AG04450 (cell line): ENCODE results near the gene DPEP2NB. TPM values are rescaled to one million over a fixed set of nuclear protein-coding genes. Genes with fewer than 3 reads are reported as not detected.
"Not testable (repeated sequence)": the region's sequence is repeated elsewhere in the genome, so short reads cannot be mapped to it uniquely, and the experiment has no call there.

Experiments used
- CTCF ChIA-PET: fragments of 300-600, 350-600 bp; formaldehyde crosslinking; extraction: SDS; loops from one replicate; lab custom pipeline; 2022; ENCODE audit warnings: antibody characterized with exemption, inconsistent platforms; lab: Charles Lee
- POLR2A ChIA-PET: fragments of 350-600 bp; formaldehyde crosslinking; extraction: SDS; loops from one replicate; lab custom pipeline; 2021; ENCODE audit warnings: antibody characterized with exemption, inconsistent platforms; lab: Yijun Ruan, JAX
- DNase-seq: peaks from one replicate; pipeline ENCODE4 v3.0.0-alpha.2; 2011; ENCODE audit warnings: low read depth, low spot score
- H3K27ac ChIP-seq: one replicate; pipeline ENCODE4 v1.5.1; 2012; ENCODE audit warnings: low read depth, low read length, control low read depth
- H3K27me3 ChIP-seq: one replicate; pipeline ENCODE4 v1.6.0; 2012; ENCODE audit warnings: low read length; ENCODE audit not compliant: control insufficient read depth, insufficient read depth
- H3K4me3 ChIP-seq: 2 replicates; pipeline ENCODE4 v1.5.1; 2011; ENCODE audit warnings: mild to moderate bottlenecking, low read depth, low read length, control low read depth
- H3K9me3 ChIP-seq: 2 replicates; pipeline ENCODE4 v1.5.1; 2012; ENCODE audit warnings: low read length; ENCODE audit not compliant: control insufficient read depth, insufficient read depth
- CTCF ChIP-seq: IDR thresholded peaks from 2 replicates; pipeline ENCODE4 v1.5.1; 2011; ENCODE audit warnings: low read depth, low read length, control low read depth, inconsistent platforms
- polyA plus RNA-seq: library from polyadenylated mRNA; depleted of rRNA; stranded (reverse); fragments of >200 nt; gene quantifications from 2 replicates; pipeline ENCODE4 v1.2.3, GENCODE V29; 2011

DPEP2NB gene
- polyA plus RNA-seq, 1 experiment: not detected

GRCh38 chr16:68005786-68006286, 9.9 kb downstream of the DPEP2NB start:
- ChIA-PET POLR2A (no interaction called here), CTCF (interaction anchor here (1.1 kb wide), 1 partner anchor 35 kb away, joined by 7 read pairs; no protein-coding TSS in a partner anchor)
- Histone ChIP-seq H3K4me3 (no peak overlapping the region), H3K27me3 (peaks cover 4% of the 10 kb centered on the region), H3K9me3 (no peaks in the 10 kb centered on the region), H3K27ac (no peak overlapping the region)
- no peak for TF ChIP-seq CTCF
- DNase-seq: no peak

GRCh38 chr16:68005211-68005610, 10.5 kb downstream of the DPEP2NB start:
- Histone ChIP-seq H3K27ac (no peak overlapping the region), H3K4me3 (no peak overlapping the region), H3K9me3 (no peaks in the 10 kb centered on the region), H3K27me3 (peaks cover 4% of the 10 kb centered on the region)
- no peak for TF ChIP-seq CTCF
- POLR2A ChIA-PET: interaction anchor here (0.6 kb wide), 1 partner anchor 66 kb away, joined by 6 read pairs; no protein-coding TSS in a partner anchor
- CTCF ChIA-PET: interaction anchor here (1.1 kb wide), 1 partner anchor 36 kb away, joined by 7 read pairs; no protein-coding TSS in a partner anchor
- no peak for DNase-seq

GRCh38 chr16:68003031-68003430, 12.7 kb downstream of the DPEP2NB start:
- Histone ChIP-seq H3K9me3 (no peaks in the 10 kb centered on the region), H3K4me3 (no peak overlapping the region), H3K27me3 (peaks cover 4% of the 10 kb centered on the region), H3K27ac (no peak overlapping the region)
- DNase-seq: no peak
- CTCF ChIA-PET: interaction anchor here (0.6 to 1.6 kb wide), 2 partner anchors 9 to 488 kb away, joined by 3 to 12 read pairs; no protein-coding TSS in a partner anchor
- no peak for TF ChIP-seq CTCF
- POLR2A ChIA-PET: no interaction called here

- Histone ChIP-seq H3K27me3 (no peaks in the 10 kb centered on the region), H3K4me3 (no peak overlapping the region), H3K9me3 (no peaks in the 10 kb centered on the region; the same call in 1 of the 2 replicates), H3K27ac (no peak overlapping the region)
- no peak for DNase-seq
- CTCF ChIA-PET: interaction anchor here (1.0 kb wide), 1 partner anchor 40 kb away, joined by 4 read pairs; no protein-coding TSS in a partner anchor
- TF ChIP-seq CTCF: no peak
- POLR2A ChIA-PET: interaction anchor here (0.7 kb wide), 1 partner anchor 9 kb away, joined by 3 read pairs; no protein-coding TSS in a partner anchor
Observed at GRCh38 chr16:68000450-68000849, 15.3 kb downstream of the DPEP2NB start.

- no peaks in the 10 kb centered on the region for H3K27me3 ChIP-seq
- TF ChIP-seq CTCF: no peak
- CTCF ChIA-PET: interaction anchor here (0.5 to 1.0 kb wide), 2 partner anchors 41 to 107 kb away, joined by 4 read pairs; partner anchors contain the start of gene PSKH1
- H3K9me3 ChIP-seq: no peaks in the 10 kb centered on the region; the same call in 1 of the 2 replicates
- DNase-seq: no peak
- H3K4me3 ChIP-seq: no peak overlapping the region
- H3K27ac ChIP-seq: no peak overlapping the region
- POLR2A ChIA-PET: interaction anchor here (0.7 kb wide), 2 partner anchors 9 to 23 kb away, joined by 3 to 4 read pairs; partner anchors contain the start of genes DDX28 and DUS2
Observed at GRCh38 chr16:67999985-68000384, 15.7 kb downstream of the DPEP2NB start.

DNA sequence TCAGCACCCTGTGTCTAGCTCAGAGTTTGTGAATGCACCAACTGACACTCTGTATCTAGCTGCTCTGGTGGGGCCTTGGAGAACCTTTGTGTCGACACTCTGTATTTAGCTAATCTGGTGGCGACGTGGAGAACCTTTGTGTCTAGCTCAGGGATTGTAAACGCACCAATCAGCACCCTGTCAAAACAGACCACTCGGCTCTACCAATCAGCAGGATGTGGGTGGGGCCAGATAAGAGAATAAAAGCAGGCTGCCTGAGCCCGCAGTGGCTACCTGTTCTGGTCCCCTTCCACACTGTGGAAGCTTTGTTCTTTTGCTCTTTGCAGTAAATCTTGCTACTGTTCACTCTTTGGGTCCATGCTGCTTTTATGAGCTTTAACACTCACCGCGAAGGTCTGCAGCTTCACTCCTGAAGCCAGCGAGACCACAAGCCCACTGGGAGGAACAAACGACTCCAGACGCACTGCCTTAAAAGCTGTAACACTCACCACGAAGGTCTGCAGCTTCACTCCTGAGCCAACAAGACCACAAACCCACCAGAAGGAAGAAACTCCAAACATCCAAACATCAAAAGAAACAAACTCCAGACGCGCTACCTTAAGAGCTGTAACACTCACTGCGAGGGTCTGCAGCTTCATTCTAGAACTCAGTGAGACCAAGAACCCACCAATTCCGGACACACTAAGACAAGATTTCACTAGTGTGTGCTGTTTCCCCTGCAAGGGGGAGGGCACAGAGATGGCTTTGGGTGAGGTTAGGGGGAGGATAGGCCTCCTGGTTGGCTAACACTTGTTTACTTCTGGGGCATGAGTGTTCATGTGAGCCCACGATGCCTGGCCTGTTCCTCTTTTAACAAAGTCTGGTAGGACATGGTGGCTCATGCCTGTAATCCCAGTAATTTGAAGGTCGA, 16.7 kb downstream of the DPEP2NB start, which contains the start of gene DPEP2:
Gene DPEP2 (minus strand): TSS at position 706 of the 910 bp plus-strand sequence. CDS start 6,272 bp downstream, outside the sequence.
- CTCF ChIA-PET, H3K4me3 ChIP-seq, H3K9me3 ChIP-seq, DNase-seq, H3K27me3 ChIP-seq, H3K27ac ChIP-seq: not testable (repeated sequence)
- POLR2A ChIA-PET: interaction anchor here (0.7 kb wide), 1 partner anchor 15 kb away, joined by 3 read pairs; no protein-coding TSS in a partner anchor
